GM21367 (cell line): ENCODE measurements around the gene ULBP3.

Experiments used
- ATAC-seq: cut with Tn5 transposase; IDR thresholded peaks from one replicate; pipeline ENCODE4 v1.9.1; 2021; ENCODE audit not compliant: unreplicated experiment

Gene ULBP3

DNA sequence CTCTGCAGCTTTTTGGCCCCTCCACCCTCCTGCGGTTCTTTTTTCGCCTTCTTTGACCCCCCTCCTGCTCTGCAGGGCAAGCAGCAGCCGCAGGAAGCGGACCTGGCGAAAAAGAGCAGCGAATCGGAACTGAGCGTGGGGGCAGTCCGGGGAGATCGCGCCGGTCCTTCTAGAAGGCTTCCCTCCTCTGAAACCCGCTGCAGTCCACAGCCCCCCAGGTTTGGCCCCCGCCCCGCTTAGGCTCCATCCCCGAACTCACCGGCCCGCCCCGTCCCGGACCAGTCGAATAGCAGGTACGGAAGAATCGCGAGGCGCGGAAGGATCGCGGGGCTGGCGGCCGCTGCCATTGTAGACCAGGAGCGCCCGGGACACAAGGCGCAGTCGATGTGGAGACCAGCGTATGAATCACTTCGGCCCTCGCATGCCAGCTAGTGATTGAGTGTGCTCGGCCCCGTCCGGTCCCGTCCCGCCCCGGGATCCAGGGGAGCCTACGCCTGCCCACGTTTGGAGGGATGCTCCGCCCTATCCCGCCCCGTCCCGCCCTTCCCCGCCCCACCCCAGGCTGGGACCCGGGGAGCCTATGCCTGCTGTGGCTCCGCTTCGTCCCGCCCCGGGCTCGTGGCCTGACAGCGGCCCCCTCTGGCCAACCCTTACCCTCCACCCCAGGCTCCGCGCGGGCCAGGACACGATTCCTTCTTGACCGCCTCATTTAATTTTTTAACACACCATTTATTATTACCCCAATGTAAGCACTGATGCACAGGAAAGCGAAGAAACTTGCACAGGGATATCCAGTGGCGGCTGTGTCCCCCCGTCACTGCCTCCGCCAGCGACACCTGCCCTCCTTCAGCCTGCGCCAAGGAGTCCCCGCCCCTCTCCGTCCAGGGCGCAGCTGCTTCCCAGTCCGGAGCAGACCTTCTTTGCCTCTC lies at the start of gene ULBP3:
TSS of gene ULBP3 (minus strand) at position 402 of the 929 bp plus-strand sequence. CDS start at position 347, 55 bp downstream.
- ATAC-seq, result peak; percentile 89

DNA sequence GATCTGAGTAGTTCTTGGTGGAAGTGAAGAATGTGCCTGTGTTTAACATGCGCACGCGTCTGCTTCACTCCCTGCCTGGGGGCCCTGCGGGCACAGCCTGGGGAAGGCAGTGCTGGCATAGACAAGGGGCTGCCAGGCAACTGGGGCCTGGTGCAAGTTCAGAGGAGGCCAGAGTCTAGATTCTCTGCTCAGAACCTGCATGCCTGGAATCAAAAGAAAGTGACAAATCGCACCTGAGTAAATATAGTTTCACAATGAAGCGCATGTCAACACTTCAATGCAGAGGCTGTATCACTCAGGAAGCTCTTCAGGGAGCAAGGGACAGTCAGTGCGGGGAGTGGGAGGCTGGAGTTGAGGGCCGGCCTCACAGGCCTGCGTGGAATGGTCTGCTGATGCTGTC lies 49.7 kb upstream of the ULBP3 start:
- ATAC-seq, result no peak

DNA sequence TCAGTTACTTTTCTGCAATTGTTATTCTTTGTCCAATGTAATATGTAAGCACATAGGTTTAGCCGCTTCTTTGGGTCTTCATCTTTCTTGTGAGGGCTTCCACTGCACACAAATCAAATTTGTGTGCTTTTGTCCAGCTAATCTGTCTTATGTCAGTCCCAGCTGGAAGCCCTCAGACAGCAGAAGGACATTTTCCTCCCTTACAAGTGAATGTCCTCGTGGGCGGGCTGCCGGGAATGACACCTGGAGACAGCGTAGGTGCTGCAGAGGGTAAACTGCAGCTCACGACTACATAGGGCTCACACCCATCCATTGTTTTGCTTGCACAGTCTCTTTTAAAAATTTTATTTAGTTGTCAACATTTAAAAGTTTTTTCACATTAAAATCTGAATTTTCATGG lies 49.3 kb upstream of the ULBP3 start:
- no peak for ATAC-seq

DNA sequence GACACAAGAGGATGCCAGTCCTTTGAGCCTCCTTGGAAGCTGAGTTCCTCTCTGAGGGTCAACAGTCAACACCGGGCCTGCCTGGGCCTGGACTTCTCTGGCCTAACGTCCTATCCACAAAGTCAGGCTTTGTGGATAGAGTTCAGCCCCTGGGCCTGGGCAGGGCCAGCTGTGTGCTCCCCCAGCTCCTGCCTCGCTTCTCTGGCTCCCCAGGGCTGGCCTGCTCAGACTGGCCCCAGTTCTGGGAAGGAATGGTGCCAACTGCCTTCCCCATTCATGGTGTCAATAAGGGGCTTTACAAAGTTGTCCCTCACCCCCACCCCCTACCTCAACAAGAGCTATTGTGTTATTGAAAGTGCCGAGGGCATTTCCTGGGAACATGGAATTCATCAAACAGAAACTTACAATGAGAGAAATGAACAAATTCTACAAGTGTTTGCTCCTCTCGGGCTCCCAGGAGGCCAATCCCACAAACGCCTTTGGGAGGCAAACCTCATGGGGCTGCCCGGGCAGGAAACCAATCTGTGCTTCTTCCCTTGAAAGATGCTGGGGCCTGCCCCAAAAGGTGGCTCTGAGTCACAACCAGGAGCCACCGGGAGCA lies 47.4 kb upstream of the ULBP3 start:
- ATAC-seq, result no peak

DNA sequence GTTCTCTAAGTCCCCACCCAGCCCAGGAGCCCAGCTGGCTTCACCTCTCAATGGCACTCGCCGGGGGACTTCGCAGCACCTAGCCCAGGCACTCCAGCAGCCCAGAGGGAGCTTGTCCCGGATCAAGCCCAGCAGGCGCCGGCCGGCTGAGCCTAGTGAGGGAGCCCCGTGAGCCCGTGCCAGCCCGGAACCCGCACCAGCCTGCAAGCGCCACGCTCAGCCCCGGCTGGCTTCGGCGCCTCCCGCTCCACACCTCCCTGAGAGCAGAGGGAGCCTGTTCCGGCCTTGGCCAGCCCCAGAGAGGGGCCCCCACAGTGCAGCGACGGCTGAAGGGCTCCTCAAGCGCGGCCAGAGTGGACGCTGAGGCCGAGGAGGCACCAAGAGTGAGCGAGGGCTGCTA lies 46.8 kb upstream of the ULBP3 start:
- ATAC-seq, result no peak

DNA sequence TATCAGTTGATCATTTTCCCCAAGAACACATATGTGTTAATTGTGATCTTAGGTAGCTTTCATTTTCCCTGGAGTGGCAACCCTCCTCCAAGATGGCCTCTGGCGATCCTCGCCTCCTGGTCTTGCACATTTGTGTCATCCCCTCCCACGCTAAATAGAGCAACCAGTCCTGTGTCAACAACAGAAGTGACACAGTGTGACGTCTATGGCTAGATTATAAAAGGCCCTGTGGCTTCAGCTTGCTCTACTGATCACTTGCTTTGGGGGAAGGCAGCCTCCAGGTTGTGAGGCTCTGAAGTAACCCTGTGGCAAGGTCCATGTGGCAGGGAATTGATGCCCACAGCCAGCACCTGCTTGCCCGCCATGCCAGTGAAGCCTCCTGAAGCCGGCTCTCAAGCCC lies 43.3 kb upstream of the ULBP3 start:
- no peak for ATAC-seq

DNA sequence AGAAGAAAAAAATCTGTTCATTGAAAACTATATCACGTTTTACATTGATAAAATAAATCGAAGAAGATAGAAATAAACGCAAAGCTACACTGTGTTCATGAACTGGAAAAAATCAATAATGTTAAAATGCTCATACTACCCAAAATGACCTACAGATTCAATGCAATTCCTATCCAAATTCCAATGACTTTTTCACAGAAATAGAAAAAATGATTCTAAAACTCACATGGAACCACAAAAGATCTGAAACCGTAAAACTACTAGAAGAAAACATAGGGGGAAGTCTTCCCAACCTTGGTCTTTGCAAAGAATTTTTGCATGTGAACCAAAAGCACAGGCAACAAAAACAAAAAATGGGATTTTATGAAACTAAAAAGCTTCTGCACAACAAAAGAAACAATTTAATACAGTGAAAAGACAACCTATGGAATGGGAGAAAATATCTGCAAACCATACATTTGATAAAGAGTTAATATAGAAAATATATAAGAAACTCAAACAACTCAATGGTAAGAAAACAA lies 33.9 kb upstream of the ULBP3 start:
- no peak for ATAC-seq

DNA sequence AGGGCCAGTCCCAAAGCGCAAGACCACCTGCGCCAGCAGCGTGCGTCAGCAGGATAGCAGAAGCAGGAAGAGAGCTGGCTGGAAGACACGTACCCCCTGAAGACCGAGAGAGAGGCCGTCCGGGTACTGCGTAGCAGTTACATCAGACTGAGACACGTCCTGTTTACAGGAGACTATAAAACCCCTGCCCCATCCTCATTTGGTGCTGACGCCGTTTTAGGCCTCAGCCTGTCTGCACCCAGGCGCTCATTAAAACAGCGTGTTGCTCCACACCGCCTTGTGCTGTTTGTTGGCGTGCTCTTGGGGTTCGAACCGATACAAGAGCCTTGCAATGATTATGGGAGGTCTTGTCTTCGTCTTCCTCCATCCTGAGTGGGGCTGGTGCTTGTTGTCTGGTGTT lies 31.8 kb upstream of the ULBP3 start:
- ATAC-seq, result no peak

DNA sequence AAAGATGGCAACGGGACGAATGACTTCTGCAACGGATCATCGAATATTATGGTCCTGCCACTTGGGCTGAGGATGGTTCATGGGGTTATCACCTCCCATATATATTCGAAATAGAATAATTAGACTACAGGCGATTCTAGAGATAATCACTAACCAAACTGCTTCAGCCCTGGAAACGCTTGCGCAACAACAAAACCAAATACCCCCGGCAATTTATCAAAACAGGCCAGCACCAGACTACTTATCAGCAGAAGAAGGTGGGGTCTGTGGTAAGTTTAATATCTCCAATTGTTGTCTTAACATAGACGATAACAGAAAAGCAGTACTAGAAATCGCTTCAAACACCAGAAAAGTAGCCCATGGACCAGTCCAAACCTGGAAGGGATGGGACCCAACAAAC lies 31.0 kb upstream of the ULBP3 start:
- ATAC-seq, result no peak

DNA sequence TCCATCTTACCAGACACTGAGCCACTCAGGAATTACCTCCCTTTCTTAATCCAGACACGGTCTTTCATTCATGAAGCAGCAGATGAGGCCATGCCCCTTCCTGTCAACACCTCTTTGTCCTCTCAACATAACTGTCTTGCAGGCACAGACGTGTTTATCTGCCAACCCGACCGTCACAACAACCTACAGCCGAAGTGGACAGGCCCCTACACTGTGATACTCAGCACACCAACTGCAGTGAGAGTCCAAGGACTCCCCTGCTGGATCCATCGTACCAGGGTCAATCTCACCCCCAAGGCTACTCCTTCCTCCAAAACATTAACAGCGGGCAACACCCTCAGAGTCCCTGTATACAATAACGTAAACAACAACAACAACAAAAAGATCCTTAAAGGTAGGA lies 30.6 kb upstream of the ULBP3 start:
- ATAC-seq, result no peak

DNA sequence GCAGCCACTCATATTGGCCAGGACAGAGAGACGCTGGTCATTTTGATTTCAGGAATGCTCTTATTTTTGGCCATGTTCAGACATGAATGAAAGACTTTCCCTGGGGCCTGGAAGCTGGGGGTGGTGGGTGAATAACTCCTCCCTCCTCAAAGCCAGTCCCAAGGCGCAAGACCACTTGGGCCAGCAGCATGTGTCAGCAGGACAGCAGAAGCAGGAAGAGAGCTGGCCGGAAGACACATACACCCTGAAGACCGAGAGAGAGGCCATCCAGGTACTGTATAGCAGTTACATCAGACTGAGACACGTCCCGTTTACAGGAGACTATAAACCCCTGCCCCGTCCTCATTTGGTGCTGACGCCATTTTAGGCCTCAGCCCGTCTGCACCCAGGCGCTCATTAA lies 29.2 kb upstream of the ULBP3 start:
- no peak for ATAC-seq

DNA sequence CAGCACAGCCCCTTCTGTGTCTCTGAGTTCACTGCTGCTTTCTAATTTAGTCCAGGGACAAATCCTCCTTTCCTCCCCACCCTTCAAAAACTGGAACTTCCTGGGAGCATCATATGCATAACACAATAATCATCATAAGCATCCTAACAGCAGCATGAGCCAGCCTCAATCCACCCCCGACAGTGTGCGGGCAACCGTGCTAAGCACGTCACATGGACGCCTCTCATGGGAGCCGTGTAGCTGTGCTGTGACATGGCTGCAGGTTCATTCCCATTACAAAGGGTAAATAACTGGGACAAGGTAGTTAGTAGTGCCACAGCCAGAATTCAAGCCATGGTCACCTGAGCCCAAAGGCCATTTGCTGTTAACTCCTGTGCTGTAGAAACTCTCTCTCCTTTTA lies 24.5 kb upstream of the ULBP3 start:
- no peak for ATAC-seq

DNA sequence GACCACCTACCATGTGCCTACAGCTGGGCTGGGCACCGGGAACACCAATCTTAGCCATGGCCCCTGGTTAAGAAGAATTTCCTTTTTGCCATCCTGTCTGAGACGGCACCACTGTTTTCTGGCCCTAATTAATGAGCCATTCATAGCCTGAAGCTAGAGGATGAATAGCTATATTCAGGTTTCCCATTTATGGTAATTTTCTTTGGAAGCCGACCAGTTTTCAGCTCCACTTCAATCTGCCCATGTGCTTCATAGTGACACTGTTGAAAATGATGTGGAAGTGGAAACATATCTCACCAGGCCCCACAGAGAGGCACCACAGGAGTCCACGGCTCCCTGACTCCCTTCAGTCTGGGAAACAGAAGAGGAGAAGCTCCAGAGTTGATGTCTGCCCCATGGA lies 22.6 kb upstream of the ULBP3 start:
- no peak for ATAC-seq

DNA sequence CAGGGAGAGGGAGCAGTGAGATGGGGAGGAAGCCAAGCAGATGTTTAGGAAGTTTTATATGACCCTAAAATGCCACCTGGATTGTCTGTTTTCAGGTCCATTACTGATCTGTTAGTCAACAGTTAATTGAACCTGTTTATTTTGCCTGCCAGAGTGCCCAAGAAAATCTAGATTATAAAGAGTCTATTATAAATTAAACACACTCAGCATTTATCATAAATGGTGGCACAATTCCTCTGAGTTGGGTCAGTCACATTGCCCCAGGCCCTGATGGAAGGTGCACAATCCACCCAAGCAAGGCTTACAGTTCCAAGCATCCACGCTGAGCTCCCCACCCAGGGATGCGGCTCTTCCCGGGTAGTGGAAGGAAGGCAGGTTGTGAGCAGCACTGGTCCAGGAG lies 21.4 kb upstream of the ULBP3 start:
- ATAC-seq, result no peak

DNA sequence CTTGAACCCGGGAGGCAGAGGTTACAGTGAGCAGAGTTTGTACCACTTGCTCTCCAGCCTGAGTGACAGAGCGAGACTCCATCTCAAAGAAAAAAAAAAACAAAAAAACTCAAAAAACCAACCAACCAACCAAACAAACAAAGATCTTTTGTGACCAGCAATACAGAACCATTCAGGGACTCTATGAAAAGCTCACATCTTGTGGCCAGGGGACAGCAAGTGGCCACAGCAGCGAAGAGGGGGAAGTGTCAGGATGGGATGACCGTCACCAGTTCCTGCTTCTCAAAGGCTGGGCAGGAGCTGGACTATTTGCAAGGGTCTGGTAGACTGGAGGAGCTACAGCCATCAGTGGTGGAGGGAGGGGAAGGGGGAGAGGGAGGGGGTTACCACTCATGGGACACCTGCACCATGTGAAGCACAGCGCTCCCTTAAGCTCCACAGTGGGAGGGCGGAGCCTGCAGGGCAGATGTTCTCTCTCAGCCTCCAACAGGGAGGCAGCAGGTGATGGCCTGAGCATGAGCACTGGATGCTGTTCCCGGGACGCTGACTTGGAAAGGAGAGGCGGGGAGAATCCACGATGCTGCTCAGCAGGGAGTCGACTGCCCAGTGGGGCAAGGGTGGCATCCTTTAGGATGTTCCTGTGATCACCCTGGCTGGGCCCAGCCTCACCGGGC lies 19.7 kb upstream of the ULBP3 start:
- no peak for ATAC-seq

DNA sequence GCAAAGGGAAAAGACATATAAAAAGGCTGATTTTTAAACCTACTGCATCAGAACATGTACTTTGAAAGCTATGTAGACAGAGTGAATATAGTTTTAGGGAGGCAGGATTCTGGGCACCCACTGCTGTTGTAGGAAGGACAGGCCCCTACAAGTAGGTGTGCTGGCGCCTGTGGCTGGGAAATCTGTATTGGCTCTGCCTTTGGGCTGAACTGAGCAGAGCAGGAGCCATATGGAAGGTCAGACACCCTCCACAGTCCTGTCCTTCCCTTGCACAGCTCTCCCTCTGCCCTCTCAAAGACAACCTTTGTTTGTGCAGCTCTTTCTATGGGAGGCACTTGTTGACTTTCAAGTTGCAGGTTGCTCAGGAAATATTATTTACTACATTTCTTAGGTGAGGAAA lies 18.4 kb upstream of the ULBP3 start:
- no peak for ATAC-seq

DNA sequence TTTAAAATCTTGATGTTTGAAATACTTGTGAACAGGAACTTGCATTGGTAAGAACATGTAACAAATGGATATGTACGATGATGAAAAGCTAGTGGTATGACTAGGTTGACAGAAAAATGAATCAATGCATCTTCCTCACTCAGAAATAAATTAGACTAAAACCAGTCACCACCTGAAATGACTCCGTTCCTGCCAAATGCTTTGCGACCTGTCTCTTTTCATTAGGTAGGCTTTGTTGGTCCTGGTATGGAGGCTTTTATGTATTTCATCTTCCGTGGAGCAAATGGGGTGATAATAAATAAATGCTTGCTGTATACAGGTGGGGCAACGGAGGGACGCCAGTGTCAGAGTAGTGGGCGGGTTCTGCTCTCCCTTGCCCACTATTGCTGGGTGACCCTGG lies 17.1 kb upstream of the ULBP3 start:
- ATAC-seq, result no peak

DNA sequence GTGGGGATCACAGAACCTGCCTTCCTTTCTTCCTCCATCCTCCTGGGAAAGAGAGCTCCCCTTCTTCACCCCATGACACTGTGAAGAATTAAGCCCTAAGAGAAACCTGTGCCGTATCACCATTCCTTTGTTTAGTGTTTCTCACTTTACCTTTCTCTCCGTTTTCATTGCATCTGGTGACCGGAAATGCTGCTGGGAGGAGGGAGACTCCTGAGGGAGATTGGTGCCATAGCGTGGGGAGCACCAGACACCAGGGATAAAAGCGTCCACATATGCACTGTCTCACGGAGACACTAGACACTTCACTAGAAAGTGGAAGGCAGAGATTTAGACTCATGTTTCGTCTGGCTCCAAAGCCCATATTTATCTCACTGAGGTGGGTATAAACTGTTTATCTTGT lies 15.5 kb upstream of the ULBP3 start:
- ATAC-seq, result no peak

DNA sequence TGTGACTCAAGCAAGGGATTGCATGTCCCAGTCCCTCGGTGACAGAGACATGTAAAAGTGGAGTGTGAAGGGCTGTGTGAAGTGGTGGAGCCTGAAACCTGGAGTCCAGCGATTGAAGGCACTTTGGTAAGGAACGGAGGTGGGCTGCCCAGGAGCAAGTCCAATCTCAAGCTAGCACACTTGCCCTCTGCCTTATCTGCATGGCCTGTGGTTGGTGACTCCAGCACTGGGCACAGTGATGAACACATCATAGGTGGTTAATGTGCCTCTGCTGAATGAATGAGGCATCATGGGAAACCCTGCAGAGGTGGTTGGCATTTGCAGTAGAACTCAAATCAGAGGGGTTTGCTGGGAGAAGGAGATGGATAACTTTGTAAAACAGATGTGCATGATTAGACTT lies 14.9 kb upstream of the ULBP3 start:
- no peak for ATAC-seq

DNA sequence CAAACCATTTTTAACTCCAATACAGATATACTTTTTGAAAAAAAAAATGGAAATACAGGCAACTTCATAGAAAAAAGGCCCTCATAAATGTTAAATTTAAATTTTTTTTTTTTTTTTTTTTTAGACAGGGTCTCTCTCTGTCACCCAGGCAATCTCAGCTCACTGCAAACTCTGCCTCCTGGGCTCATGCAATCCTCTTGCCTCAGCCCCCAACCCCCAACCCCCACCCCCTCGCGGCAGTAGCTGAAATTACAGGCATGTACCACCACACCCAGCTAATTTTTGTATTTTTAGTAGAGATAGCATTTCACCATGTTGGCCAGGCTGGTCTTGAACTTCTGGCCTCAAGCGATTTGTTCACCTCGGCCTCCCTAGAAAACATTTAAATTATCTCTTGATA lies 12.8 kb upstream of the ULBP3 start:
- no peak for ATAC-seq

DNA sequence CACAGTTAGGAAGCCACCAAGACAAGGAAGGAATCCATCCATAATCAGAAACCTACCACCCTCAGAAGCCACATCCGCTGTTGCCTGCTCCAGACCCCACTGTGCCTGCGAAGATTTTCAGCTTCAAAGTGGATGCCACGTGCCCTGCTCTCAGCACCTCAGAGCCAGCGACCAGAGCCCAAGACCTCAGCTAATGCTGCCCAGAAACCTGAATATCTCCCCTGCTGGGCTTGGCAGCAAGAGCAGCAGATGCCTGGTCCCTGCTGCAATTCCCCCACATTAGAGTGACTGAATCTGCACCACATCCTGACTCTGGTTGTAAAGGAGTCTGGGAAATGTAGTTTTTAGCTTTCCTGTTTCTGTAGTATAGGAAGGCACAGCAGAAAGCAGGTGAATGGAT lies 10.7 kb upstream of the ULBP3 start:
- no peak for ATAC-seq

DNA sequence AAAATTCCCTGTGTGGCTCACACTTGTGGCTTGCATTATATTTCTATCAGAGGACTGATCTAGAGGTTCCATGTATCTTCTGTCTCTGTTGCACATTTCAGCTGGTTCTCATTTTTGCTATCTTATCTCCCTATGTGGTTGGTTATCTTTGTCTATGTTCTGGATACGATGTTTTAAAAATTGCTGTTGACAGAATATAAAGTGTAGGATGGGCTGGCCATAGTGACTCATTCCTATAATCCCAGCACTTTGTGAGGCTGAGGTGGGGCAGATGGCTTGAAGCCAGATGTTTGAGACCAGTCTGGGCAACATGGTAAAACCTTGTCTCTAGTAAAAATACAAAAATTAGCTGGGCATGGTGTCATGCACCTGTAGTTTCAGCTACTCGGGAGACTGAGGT lies 9.9 kb upstream of the ULBP3 start:
- no peak for ATAC-seq
